A673 (cell line): ENCODE results near the gene MVB12A. TPM values are rescaled to one million over a fixed set of nuclear protein-coding genes. Genes with fewer than 3 reads are reported as not detected.

ENCODE experiments used
- BruUV-seq: library from RNA; stranded (reverse); fragments of 400-500 nt; replicated peaks from 2 replicates; lab custom pipeline; 2021; lab: Mats Ljungman, UMichigan
- CTCF ChIA-PET: fragments of 300-600 bp; sonication (Branson Sonifier 250); formaldehyde crosslinking; loops from one replicate; lab custom pipeline; 2022; ENCODE audit warnings: antibody characterized with exemption; lab: Charles Lee
- POLR2A ChIA-PET: fragments of 300-600 bp; sonication (Branson Sonifier 250); formaldehyde crosslinking; loops from one replicate; lab custom pipeline; 2022; ENCODE audit warnings: antibody characterized with exemption; ENCODE audit not compliant: low non-redundant PET; lab: Charles Lee
- DNase-seq: peaks from one replicate; pipeline ENCODE4 v3.0.0-alpha.2; 2015; ENCODE audit warnings: low spot score
- H3K27ac ChIP-seq: fragments of 200-600 bp; sonication (generic); 2 replicates; pipeline ENCODE4 v1.5.1; 2016; ENCODE audit warnings: mixed run types, low read depth, mild to moderate bottlenecking, mixed read lengths, antibody characterized with exemption, low read length; ENCODE audit not compliant: poor library complexity, severe bottlenecking
- H3K27me3 ChIP-seq: fragments of 200-600 bp; sonication (generic); replicated peaks from 2 replicates; pipeline ENCODE4 v1.6.1; 2017; ENCODE audit warnings: mixed run types, low read depth, mild to moderate bottlenecking, mixed read lengths, antibody characterized with exemption, low read length; ENCODE audit not compliant: insufficient read depth, poor library complexity
- H3K36me3 ChIP-seq: fragments of 200-600 bp; sonication (generic); 2 replicates; pipeline ENCODE4 v1.6.1; 2016; ENCODE audit warnings: mixed run types, mild to moderate bottlenecking, mixed read lengths, antibody characterized with exemption, low read length; ENCODE audit not compliant: insufficient read depth, poor library complexity, severe bottlenecking
- H3K4me1 ChIP-seq: fragments of 200-600 bp; sonication (generic); 2 replicates; pipeline ENCODE4 v1.6.1; 2017; ENCODE audit warnings: mixed run types, mild to moderate bottlenecking, mixed read lengths, antibody characterized with exemption, low read length; ENCODE audit not compliant: insufficient read depth, poor library complexity, severe bottlenecking
- H3K4me3 ChIP-seq: fragments of 200-600 bp; sonication (generic); 2 replicates; pipeline ENCODE4 v1.5.1; 2016; ENCODE audit warnings: low read depth, mixed run types, mild to moderate bottlenecking, mixed read lengths, low read length; ENCODE audit not compliant: poor library complexity, severe bottlenecking
- H3K9me3 ChIP-seq: fragments of 200-600 bp; sonication (generic); 2 replicates; pipeline ENCODE4 v1.6.1; 2016; ENCODE audit warnings: mixed run types, low read depth, mild to moderate bottlenecking, mixed read lengths, antibody characterized with exemption, low read length; ENCODE audit not compliant: poor library complexity, severe bottlenecking
- EZH2 ChIP-seq: fragments of 200-600 bp; sonication (generic); IDR thresholded peaks from 2 replicates; pipeline ENCODE4 v1.6.1; 2017; ENCODE audit warnings: borderline replicate concordance, low read depth, mild to moderate bottlenecking, mixed read lengths, antibody characterized with exemption, low read length; ENCODE audit not compliant: poor library complexity, severe bottlenecking
- intact Hi-C: fragments of 100-400 bp; cut with micrococcal nuclease; formaldehyde crosslinking; loops from one replicate; pipeline ENCODE4 v1.10.0; 2022; ENCODE audit not compliant: unreplicated experiment
- total RNA-seq: library from RNA; stranded (reverse); gene quantifications from 2 replicates; pipeline ENCODE4 v1.2.3, GENCODE V29; 2021
- TF ChIP-seq, protein P1 (sequence below): fragments of 300-800, 200-600 bp; sonication (generic); conservative IDR thresholded peaks from 2 replicates; pipeline ENCODE4 v1.5.1; 2017; ENCODE audit warnings: low read depth, mild to moderate bottlenecking, antibody characterized with exemption, low read length, moderate library complexity, mixed read lengths

The MVB12A gene
- total RNA-seq, 1 experiment from 2014 or later: 39.5 TPM

- BruUV-seq: no TSS peak
- Histone ChIP-seq H3K4me1 (no peaks in the 10 kb centered on the region), H3K36me3 (no peaks in the 10 kb centered on the region), H3K27ac (no peak overlapping the region), H3K27me3 (peaks cover 27% of the 10 kb centered on the region), H3K4me3 (no peak overlapping the region), H3K9me3 (no peaks in the 10 kb centered on the region)
- TF ChIP-seq, protein P1, sequence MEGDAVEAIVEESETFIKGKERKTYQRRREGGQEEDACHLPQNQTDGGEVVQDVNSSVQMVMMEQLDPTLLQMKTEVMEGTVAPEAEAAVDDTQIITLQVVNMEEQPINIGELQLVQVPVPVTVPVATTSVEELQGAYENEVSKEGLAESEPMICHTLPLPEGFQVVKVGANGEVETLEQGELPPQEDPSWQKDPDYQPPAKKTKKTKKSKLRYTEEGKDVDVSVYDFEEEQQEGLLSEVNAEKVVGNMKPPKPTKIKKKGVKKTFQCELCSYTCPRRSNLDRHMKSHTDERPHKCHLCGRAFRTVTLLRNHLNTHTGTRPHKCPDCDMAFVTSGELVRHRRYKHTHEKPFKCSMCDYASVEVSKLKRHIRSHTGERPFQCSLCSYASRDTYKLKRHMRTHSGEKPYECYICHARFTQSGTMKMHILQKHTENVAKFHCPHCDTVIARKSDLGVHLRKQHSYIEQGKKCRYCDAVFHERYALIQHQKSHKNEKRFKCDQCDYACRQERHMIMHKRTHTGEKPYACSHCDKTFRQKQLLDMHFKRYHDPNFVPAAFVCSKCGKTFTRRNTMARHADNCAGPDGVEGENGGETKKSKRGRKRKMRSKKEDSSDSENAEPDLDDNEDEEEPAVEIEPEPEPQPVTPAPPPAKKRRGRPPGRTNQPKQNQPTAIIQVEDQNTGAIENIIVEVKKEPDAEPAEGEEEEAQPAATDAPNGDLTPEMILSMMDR: no peak
- TF ChIP-seq EZH2: no peak
- ChIA-PET CTCF (no interaction called here), POLR2A (no interaction called here)
- DNase-seq: no peak
- intact Hi-C loops: no loop called here
Observed at GRCh38 chr19:17457616-17458015, 37.8 kb downstream of the MVB12A start.

DNA sequence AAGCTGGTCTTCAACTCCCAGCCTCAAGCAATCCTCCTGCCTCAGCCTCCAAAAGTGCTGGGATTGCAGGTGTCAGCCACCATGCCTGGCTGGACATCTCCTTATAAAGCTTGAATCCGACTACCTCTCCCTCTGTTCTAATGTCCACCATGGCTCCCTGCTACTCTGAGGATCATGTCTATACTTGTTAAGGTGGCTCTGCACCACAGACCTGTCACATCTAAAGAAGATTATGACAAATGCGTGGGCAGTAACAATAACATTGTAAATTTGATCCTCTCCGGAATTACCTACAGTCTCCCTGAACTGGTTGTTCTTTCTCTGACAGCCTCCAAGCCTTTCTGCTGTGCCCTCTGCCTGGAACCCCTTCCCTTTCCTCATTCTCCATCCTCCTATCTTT lies 39.1 kb downstream of the MVB12A start:
- peaks cover 27% of the 10 kb centered on the region for H3K27me3 ChIP-seq
- H3K4me1 ChIP-seq: no peaks in the 10 kb centered on the region
- no peaks in the 10 kb centered on the region for H3K9me3 ChIP-seq
- CTCF ChIA-PET: interaction anchor here (0.6 kb wide), 1 partner anchor 17 kb away, joined by 6 read pairs; no protein-coding TSS in a partner anchor
- no peak overlapping the region for H3K4me3 ChIP-seq
- H3K36me3 ChIP-seq: no peaks in the 10 kb centered on the region
- BruUV-seq: no TSS peak
- POLR2A ChIA-PET: no interaction called here
- H3K27ac ChIP-seq: no peak overlapping the region
- TF ChIP-seq EZH2: no peak
- TF ChIP-seq, protein P1: no peak
- intact Hi-C loops: no loop called here
- no peak for DNase-seq

GRCh38 chr19:17460372-17461230 lies 40.8 kb downstream of the MVB12A start, which contains the start of gene NXNL1:
NXNL1 (minus strand) TSS chr19:17460926; CDS start chr19:17460869, 57 bp downstream.
- CTCF ChIA-PET: no interaction called here
- POLR2A ChIA-PET: no interaction called here
- no TSS peak for BruUV-seq
- Histone ChIP-seq H3K9me3 (no peaks in the 10 kb centered on the region), H3K36me3 (no peaks in the 10 kb centered on the region), H3K27ac (no peak within 1 kb of the TSS), H3K4me3 (no peak within 1 kb of the TSS), H3K27me3 (peaks cover 15% of the 10 kb centered on the region), H3K4me1 (no peaks in the 10 kb centered on the region)
- no peak for DNase-seq
- TF ChIP-seq, protein P1: no peak
- TF ChIP-seq EZH2: no peak
- intact Hi-C loops: no loop called here
